GM18511 (cell line): ENCODE measurements around the gene GPR63.

Source experiments
- ATAC-seq: cut with Tn5 transposase; IDR thresholded peaks from one replicate; pipeline ENCODE4 v1.9.1; 2021; ENCODE audit warnings: mild to moderate bottlenecking, moderate library complexity; ENCODE audit not compliant: unreplicated experiment

GPR63 gene

DNA sequence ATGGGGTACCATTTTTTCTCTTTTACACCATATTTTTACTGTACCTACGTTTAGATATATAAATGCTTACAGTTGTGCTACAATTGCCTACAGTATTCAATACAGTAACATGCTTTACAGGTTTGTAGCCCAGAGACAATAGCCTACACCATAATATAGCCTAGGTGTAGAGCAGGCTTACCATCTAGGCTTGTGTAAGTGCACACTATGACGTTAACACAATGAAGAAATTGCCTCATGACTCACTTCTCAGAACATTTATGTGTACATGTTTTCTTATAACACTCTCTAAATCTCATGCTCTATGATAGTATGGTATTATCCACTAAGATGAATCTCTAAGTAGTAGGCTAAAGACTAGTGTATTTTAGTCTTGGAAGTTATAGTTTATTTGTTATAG is 13.5 kb downstream of the GPR63 start:
- no peak for ATAC-seq

DNA sequence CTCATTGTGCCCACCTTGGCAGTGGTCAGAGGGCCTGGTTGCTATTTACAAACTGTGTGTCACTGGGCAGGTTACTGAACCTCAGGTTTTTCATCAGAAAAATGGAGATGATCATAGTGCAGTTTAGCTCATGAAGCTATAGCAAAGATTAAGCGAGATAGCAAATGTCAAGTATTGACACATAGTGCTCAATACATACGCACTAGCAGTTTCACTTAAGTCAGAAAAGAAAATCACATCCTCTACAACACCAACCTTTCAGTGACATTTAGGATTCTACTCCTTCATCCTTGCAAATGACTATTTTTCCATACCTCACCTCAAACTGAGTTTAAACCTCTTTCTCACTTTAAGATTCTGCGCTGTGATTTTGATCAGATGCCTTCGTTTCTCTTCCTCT is 16.2 kb downstream of the GPR63 start:
- ATAC-seq = no peak

DNA sequence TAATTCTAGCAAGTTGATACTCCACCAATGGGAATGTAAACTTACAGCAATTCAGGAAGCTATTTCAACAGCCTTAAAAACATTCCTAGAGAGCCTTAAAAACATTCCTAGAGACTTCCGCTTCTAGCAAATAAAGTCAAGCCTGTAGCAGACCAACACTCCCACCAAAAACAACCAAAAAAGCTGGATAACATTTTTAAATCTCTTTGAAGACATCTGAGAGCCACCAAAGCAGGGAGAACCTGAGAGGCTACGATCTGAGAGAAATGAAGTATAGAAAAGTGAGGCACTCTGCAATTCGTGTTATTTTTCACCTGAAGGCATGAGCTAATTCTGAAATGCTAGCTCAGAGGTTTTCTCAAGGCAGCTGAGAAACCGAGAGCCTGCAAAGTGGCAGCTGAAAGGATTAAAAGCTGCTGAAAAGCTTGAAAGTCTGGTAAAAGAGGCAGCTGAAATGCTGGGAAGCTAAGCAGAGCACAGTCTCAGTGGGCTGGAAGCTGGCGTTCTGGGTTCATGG is 20.9 kb downstream of the GPR63 start:
- ATAC-seq = no peak

DNA sequence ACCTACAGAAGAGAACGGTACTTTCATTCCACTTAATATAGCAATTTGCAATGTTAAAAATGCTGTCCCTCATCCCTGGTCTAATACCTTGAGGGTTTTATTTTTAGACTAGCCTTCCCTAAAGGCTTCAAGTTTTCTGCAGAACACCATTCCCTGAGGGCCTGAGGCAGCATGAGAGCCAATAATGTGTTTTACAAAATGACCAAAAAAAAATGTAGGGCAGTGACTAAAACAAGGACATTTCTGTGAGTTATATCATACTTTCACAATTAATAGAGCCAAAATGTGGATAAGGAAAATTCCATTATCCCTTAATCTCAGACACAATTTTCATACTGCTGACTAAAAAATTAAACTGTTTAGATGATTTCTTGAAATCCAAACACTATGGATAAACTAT is 22.7 kb downstream of the GPR63 start:
- ATAC-seq = no peak

DNA sequence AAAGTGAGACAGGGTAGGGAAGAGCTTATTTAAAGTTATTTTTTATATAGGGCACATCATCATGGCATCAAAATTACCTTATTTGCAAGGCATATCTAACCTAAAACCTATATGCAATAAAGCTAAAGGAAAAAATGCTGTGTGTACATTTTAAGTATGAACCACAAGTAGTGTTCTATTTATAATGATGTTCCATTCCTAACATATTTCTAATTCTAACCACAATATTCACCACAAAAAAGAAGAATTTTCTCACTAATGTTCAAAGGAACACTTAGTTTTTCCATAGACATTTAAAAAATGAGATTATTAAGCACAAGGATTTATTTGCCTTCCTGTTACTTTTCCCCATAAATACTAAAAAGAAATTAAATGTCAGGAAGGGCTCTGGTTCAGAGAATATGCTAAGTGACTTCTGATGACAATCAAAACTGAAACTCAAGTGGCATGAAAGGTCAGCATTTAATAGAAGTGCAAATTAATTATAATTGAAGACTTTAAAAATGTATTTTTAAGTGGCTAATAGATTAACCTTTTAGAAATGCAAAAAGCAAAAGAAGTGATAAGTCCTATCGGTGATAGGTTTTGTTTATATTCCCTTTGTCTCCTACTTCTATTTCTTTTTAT is 25.1 kb downstream of the GPR63 start:
- peak; percentile 58 for ATAC-seq

DNA sequence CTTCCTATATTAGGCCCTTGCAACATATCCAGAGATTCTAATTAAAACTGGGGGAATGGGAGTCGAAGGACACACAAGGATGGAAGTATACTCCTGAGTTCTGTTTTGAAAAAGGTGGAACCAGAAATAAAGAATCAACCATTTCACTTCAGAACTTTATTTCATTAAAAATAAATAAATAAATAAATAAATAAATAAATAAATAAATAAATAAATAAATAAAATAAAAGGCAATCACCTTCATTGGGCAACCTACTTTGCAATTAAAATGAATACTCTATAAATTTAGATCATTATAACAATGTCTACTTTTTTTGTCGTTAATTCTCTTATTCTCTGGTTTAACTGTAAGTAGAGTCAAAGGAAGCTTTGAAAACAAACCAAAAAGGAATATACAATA is 25.6 kb downstream of the GPR63 start:
- ATAC-seq = no peak

DNA sequence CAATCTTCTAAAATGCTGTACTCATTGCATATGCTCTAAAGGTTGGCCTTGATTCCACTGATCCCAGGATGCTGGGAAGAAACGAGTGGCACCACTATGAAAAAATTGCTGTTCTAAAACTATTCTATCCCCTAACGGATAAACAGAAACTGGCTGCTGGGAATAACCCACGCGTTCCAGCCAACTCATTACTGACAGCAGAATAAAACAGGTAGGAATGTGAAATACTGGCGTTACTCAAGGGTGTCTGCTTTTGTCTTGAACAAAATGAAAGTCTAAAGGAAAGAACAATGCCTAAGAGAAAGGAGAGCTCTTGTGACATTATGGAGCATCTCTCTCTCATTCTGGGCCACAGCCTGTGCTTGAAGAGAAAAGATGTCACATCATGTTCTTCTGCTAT is 26.1 kb downstream of the GPR63 start:
- no peak for ATAC-seq

DNA sequence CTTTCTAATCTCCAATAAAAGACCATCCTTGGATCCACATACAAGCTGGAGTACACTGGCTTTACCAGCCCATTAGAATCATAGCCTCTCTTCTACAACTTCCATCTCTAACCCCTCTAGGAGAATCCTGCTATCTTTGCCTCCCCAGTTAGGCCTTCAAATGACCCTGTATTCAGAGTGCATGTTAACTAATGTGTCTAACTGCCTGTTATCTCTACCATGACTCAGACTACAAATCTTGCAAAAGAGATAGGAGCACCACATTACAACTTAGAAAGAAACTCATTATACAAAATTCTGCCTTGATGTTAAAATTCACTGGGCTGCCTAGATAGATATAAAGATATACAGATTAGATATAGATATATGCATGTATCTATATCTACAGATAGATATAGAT is 28.2 kb downstream of the GPR63 start:
- no peak for ATAC-seq

DNA sequence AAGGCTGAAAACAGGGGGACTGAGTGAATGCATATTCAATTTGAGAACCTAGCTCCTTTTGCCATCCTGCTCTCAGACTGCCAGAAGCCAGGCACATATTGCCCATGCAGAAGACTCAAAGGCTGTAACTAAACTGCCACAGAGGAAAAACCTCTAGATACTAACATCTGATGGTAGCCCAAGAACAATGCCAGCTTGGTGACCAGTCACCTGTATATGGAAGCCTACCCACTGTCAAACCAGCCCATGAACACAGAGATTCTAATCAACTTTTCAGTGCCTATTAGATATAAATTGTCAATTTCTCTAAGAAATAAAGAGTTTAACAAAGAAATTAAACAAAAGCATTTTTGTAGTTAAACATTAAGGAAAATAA is 34.2 kb downstream of the GPR63 start:
- no peak for ATAC-seq

DNA sequence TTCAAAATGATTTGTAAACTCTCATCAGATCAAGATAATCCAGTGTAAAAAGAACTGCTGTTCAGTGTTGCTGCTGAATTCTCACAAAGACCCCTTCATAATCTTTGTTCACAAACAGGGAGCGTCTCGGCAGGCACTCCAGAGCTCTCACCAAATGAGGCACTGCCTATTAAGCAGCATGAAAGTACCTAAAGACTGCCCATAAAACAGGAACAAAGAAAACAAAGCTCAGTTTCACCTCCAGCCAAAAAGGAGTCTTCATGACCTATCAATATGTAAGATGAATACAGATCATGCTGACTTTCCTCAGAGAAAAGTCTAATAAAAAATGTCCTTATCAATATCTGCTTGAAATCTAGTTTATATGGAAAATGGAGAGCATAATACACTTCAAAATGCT is 41.8 kb downstream of the GPR63 start:
- ATAC-seq = peak; percentile 99

DNA sequence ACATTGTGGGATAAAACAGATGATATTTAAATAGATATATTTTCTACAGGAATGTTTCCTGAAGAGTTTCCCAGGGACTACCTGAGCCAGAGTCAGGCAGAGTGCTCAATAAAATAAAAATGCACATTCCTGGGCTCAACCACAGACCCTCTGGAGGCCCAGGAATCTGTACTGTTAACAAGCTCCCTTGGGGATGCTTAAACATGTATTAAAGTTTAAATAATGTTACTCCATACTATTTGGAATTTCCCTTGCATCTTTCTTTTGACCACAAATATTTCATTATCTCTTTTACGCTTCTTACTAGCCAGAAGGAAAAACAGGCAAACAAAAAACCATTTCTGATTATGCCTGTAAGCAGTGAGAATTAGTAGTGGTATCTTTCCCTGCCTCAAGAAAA is 42.3 kb downstream of the GPR63 start:
- ATAC-seq = peak; percentile 36

DNA sequence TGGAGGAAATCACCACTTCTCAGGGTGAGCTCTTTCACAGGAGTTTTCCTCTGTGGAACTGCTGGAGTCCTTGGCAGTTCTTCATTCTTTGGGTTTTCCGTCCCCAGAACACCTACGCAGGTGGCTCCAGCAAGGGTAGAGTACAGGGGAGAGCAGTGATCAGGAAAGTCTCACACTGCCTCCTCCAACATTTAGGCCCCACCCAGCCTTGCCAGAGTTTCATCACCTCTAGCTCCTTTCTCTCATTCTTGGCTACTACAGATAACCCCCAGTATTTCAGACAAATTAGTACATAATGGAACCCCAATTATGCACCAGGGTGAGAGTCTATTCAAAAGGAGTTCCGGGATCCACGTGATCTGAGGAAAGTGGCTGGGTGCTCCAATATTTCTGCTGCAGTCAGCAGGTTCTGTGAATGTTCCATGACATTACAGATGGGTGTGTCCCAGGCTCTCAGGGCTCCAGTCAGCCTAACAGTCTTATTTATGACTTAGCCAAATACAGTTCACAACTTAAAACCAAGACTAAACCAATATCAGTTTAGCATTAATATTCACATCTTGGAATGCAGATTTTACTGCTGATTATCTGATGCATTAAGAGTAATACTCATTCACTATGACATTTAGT is 44.6 kb downstream of the GPR63 start:
- ATAC-seq = no peak

DNA sequence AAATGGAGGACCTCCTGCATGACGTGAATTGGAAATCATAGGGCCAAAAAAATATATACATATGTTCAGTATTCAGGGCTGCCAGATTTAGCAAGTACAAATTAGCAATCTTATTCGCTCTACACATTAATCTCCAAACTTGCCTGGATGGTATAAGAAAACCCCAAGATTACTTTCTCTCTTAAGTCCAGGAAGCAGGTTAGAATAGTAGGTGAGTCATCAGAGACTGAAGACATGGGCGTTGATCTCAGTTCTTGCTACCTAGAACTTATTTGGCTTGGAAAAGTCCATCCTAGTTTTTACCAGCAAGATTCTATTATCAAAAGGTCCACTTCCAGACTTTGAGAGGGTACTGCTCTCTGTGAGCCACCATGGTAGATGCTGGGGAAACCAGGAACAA is 47.4 kb downstream of the GPR63 start:
- ATAC-seq = no peak

DNA sequence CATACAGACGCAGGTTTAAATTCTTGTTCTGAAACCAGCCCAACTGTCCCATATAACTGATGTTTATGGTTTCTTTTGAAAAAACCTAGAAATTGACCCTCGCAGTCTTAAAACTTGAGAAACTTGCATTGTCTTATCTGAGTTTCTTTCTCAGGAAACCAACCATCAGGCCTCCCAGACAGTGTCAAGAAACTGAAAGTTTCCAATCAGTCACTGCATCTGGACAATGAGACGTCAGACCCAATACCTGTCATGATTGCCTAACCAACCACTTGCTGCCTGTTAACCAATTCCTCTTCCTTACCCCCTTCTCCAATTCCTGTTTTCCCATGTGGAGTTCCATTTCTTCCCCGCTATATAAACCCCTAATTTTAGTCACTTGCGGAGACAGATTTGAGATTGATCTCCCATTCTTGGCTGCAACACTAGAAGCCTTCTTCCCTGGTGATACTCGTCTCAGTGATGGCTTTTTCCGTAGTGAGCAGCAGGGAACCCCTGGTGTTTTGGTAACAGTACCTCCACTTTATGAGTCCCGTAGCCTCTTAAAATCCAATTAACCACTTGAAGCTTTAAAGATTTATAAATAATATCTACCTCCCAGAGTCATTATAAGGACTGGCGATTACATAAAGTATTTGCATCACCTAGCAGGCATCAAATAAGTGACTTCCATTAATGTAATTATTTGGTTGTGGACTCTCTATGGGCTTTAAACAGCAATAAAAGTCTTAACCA is 49.3 kb downstream of the GPR63 start:
- ATAC-seq = no peak

DNA sequence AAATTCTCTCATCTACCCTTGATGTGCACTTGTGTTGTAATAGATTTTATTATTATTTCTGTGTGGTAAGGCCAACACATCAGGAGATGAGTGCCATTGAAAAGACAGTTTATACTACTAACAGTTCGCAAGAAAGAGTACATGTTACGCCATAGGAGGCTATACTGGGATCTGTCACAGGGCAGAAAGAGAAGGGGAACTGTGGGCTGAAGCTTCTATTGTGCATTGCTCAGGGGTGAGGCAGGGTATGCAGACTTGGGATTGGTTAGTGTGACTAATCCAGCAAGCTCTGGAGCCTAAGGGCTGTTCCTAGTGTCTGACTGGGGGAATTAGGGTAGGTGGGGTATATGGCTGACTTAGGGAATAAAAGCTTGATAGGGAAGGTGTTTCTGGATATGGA is 50.9 kb downstream of the GPR63 start:
- no peak for ATAC-seq

DNA sequence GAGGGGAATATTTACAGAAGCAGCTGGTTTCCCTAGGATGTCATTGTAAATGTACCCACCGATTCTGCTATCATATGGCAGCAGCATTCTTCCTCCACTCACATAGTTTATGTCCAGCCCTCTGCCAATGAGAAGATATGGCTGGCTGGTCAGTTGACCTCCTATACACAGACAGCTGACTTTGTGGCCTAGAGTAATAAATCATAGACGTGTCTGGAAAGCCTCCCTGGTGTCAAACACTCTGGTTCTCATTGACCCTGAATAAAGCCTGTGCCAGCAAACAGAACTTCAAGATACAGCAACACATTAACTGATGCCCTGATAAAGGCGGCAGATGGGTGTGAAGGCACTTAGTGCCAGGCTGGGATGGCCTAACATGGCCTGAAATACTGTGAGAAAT is 52.6 kb downstream of the GPR63 start:
- ATAC-seq = no peak

DNA sequence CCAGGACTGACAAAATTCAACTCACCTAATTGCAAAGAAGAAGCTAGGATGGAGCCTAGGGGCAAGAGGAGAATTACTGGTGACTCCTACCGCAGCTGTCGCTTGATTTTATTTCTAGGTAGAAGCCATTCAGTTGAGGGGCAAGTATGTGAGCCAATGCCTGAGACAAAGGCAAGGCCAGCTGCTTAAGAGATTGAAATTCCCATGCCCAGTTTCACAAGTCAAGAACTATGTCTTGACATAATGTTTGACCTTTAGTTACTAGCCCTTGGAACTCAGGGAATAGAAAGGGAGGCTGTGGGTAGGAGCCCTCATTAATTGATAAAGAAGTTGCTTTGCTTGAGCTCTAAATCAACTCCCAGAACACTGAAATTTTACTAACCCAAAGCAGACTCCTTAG is 54.0 kb downstream of the GPR63 start:
- no peak for ATAC-seq

DNA sequence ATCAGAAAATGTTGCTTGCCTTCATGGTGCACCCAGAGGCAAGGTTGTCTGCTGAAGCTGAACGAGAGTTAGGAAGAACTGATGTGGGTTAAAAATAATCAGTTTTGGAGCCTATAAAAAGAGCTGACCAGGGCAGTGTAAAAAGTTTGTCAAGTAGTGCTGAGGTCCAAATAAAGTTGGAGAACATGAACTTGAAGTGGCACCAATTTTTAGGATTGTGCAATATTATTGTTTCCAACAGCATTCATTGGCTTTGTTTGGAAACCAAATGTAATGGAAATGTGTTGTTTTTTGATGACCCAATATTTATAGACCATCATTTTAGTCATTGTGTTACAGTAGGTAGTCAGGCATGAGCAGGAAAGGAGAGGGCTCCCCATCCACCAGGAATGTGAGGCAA is 55.7 kb downstream of the GPR63 start:
- no peak for ATAC-seq

DNA sequence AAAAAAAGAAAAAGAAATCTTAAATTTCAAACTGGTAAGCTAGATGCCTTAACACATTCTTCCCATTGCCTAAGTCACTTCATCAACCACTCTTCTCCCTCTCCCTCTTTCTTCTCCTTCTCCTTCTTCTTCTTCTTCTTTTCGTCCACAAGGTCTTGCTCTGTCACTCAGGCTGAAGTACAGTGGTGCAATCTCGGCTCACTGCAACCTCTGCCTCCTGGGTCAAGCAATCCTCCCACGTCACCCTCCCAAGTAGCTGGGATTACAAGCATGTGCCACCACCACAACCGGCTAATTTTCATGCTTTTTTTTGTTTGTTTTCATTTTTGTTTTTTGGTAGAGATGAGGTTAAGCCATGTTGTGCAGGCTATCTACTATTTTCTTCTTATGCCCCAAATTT is 60.2 kb downstream of the GPR63 start:
- ATAC-seq = no peak

DNA sequence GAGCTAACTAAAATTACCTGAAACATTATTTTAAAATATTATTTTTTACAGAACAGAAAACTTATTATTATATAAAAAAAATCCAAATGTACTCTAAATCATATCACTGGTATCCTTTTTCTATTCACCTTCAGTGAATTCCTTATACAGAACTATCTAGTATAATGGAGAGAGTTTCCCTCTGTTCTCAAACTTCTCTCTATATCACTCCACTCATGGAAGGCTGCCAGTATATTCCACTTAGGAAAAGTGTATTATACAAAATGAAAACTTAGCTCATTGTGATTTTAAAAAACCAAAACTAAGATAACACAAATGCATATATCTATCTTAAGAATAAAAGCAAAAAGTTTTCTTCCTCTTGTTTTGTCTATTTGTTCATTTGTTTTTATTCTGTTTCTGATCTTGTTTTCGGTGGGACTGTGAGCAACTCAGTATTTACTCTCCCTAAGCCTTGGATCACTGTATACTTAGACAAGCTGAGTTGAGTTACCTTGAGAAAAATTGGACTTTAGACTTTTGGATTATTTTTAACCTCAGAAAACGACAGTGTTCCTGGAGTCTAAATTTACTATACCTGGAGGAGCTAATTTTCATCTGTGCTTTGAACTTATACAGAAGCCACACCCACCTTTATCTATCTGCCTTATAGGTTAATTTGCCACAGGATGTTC is 61.4 kb downstream of the GPR63 start:
- no peak for ATAC-seq

DNA sequence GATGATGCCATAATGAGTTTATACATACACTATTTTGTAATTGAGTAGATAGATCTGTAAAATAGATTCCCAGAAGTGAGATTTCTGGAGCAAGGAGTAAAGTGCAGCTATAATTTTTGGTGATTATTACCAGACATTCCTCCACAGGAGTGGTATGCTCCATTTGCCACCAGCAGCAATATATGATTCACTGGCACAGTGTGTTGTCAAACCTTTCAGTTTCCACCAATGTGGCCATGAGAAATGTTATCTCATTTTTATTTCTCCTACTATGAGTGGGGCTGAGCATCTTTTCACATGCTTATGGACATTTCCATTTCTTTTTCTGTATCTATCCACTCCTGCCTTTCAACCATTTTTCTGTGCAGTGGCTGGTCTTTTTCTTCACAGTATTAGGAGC is 70.5 kb downstream of the GPR63 start:
- no peak for ATAC-seq

DNA sequence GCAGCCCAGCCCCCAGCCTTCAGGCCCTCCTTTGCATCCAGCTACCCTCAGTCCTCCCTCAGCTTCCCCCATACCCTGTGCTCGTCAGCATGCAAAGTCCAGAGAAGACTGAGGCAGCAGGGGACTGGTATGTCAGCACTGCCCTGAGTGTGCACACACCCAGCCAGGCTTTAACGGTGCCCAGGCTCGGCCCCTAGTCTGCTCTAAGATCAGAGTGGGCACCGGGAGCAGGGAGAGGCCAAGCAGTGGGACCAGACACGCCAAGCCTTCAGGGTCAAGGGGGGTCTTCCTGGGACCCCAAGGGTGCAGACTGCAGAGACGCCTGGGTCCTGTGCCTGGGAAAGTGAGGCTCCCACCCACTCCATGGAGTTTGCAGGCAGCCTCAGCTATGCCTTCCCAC is 74.7 kb downstream of the GPR63 start:
- ATAC-seq = no peak
